Activated CD4-positive, alpha-beta memory T cell treated with anti-CD3 and anti-CD28 coated beads, Interleukin-2, amount 10 ng/mL, durations not matched to agents 7 days and 5 days (primary cell): ENCODE data around the gene ITGA11. TPM values are rescaled to one million over a fixed set of nuclear protein-coding genes. Genes with fewer than 3 reads are reported as not detected.

ENCODE experiments used
- CTCF ChIA-PET: fragments of 350-600 bp; sonication (Branson Sonifier 250); formaldehyde crosslinking; loops from one replicate; lab custom pipeline; 2021; ENCODE audit warnings: antibody characterized with exemption, inconsistent platforms; lab: Charles Lee
- POLR2A ChIA-PET: fragments of 350-600 bp; sonication (Branson Sonifier 250); formaldehyde crosslinking; loops from one replicate; lab custom pipeline; 2021; ENCODE audit warnings: antibody characterized with exemption; lab: Charles Lee
- DNase-seq: peaks from one replicate; pipeline ENCODE4 v3.0.0-alpha.2; 2020
- H3K27ac Mint-ChIP-seq: one replicate; pipeline ENCODE4 v1.8.0; 2021; ENCODE audit warnings: mild to moderate bottlenecking, mixed read lengths
- H3K27me3 Mint-ChIP-seq: one replicate; pipeline ENCODE4 v1.8.0; 2021; ENCODE audit warnings: mixed read lengths
- H3K36me3 Mint-ChIP-seq: one replicate; pipeline ENCODE4 v1.8.0; 2021; ENCODE audit warnings: low read depth, mixed read lengths
- H3K4me1 Mint-ChIP-seq: one replicate; pipeline ENCODE4 v1.8.0; 2021; ENCODE audit warnings: mixed read lengths
- H3K4me3 Mint-ChIP-seq: one replicate; pipeline ENCODE4 v1.8.0; 2021; ENCODE audit warnings: mild to moderate bottlenecking, mixed read lengths
- H3K9me3 Mint-ChIP-seq: one replicate; pipeline ENCODE4 v1.8.0; 2021; ENCODE audit warnings: mixed read lengths
- total RNA-seq, 2 experiments: library from RNA; stranded (reverse); gene quantifications; one replicate each; pipeline ENCODE4 v1.2.3, GENCODE V29; 2021

The ITGA11 gene
- total RNA-seq, 2 experiments from 2014 or later = 0.20 to 0.73 TPM

GRCh38 chr15:68410466-68411342 is 21.3 kb downstream of the ITGA11 start:
- DNase-seq = no peak
- peaks cover 5% of the 10 kb centered on the region for H3K27me3 Mint-ChIP-seq

GRCh38 chr15:68409736-68410370 is 22.1 kb downstream of the ITGA11 start:
- peak; percentile 11 for DNase-seq

More at GRCh38 chr15:68410466-68411342, 21.3 kb downstream of the ITGA11 start:
- Mint-ChIP-seq H3K9me3 (no peaks in the 10 kb centered on the region), H3K27ac (no peak overlapping the region), H3K4me1 (peaks cover 2% of the 10 kb centered on the region), H3K4me3 (no peak overlapping the region), H3K36me3 (no peaks in the 10 kb centered on the region)
- POLR2A ChIA-PET = no interaction called here
- CTCF ChIA-PET = interaction anchor here (0.9 kb wide), 1 partner anchor 158 kb away, joined by 3 read pairs; no protein-coding TSS in a partner anchor

GRCh38 chr15:68408971-68409370 is 23.0 kb downstream of the ITGA11 start:
- ChIA-PET CTCF (no interaction called here), POLR2A (no interaction called here)
- DNase-seq = peak; percentile 10

More at GRCh38 chr15:68409736-68410370, 22.1 kb downstream of the ITGA11 start:
- H3K9me3 Mint-ChIP-seq = no peaks in the 10 kb centered on the region
- peaks cover 2% of the 10 kb centered on the region for H3K4me1 Mint-ChIP-seq
- no peak overlapping the region for H3K27ac Mint-ChIP-seq
- POLR2A ChIA-PET = no interaction called here
- no peak overlapping the region for H3K4me3 Mint-ChIP-seq
- H3K36me3 Mint-ChIP-seq = no peaks in the 10 kb centered on the region
- CTCF ChIA-PET = interaction anchor here (0.9 kb wide), 1 partner anchor 157 kb away, joined by 3 read pairs; no protein-coding TSS in a partner anchor
- peaks cover 5% of the 10 kb centered on the region for H3K27me3 Mint-ChIP-seq

GRCh38 chr15:68407886-68408881 is 23.8 kb downstream of the ITGA11 start:
- H3K9me3 Mint-ChIP-seq = no peaks in the 10 kb centered on the region
- ChIA-PET POLR2A (no interaction called here), CTCF (no interaction called here)
- peaks cover 5% of the 10 kb centered on the region for H3K27me3 Mint-ChIP-seq
- peak; percentile 3 for DNase-seq
- no peak overlapping the region for H3K4me3 Mint-ChIP-seq
- no peak overlapping the region for H3K27ac Mint-ChIP-seq
- H3K36me3 Mint-ChIP-seq = no peaks in the 10 kb centered on the region
- H3K4me1 Mint-ChIP-seq = peaks cover 2% of the 10 kb centered on the region

More at GRCh38 chr15:68408971-68409370, 23.0 kb downstream of the ITGA11 start:
- Mint-ChIP-seq H3K36me3 (no peaks in the 10 kb centered on the region), H3K4me3 (no peak overlapping the region), H3K4me1 (peaks cover 2% of the 10 kb centered on the region), H3K27me3 (peaks cover 5% of the 10 kb centered on the region), H3K9me3 (no peaks in the 10 kb centered on the region), H3K27ac (no peak overlapping the region)

GRCh38 chr15:68407141-68407885 is 24.6 kb downstream of the ITGA11 start:
- H3K36me3 Mint-ChIP-seq = no peaks in the 10 kb centered on the region
- CTCF ChIA-PET = no interaction called here
- no peak overlapping the region for H3K27ac Mint-ChIP-seq
- H3K4me3 Mint-ChIP-seq = no peak overlapping the region
- peaks cover 5% of the 10 kb centered on the region for H3K27me3 Mint-ChIP-seq
- POLR2A ChIA-PET = no interaction called here
- peaks cover 2% of the 10 kb centered on the region for H3K4me1 Mint-ChIP-seq
- peak; percentile 15 for DNase-seq
- H3K9me3 Mint-ChIP-seq = no peaks in the 10 kb centered on the region

GRCh38 chr15:68405378-68406250 is 26.3 kb downstream of the ITGA11 start:
- Mint-ChIP-seq H3K9me3 (no peaks in the 10 kb centered on the region), H3K4me3 (no peak overlapping the region), H3K27ac (no peak overlapping the region), H3K27me3 (peaks cover 5% of the 10 kb centered on the region), H3K4me1 (peaks cover 2% of the 10 kb centered on the region), H3K36me3 (no peaks in the 10 kb centered on the region)
- no peak for DNase-seq
- ChIA-PET POLR2A (no interaction called here), CTCF (no interaction called here)

- Mint-ChIP-seq H3K36me3 (no peaks in the 10 kb centered on the region), H3K4me3 (no peak overlapping the region), H3K27me3 (peaks cover 5% of the 10 kb centered on the region), H3K9me3 (no peaks in the 10 kb centered on the region), H3K4me1 (peaks cover 2% of the 10 kb centered on the region), H3K27ac (no peak overlapping the region)
- POLR2A ChIA-PET = no interaction called here
- CTCF ChIA-PET = no interaction called here
- DNase-seq = no peak
Measured at GRCh38 chr15:68404056-68404798, 27.7 kb downstream of the ITGA11 start.

GRCh38 chr15:68403161-68403941 is 28.6 kb downstream of the ITGA11 start:
- Mint-ChIP-seq H3K9me3 (no peaks in the 10 kb centered on the region), H3K4me3 (no peak overlapping the region), H3K4me1 (peaks cover 2% of the 10 kb centered on the region), H3K36me3 (no peaks in the 10 kb centered on the region), H3K27me3 (peaks cover 6% of the 10 kb centered on the region), H3K27ac (no peak overlapping the region)
- ChIA-PET CTCF (no interaction called here), POLR2A (no interaction called here)
- no peak for DNase-seq

- CTCF ChIA-PET = no interaction called here
- Mint-ChIP-seq H3K27ac (no peak overlapping the region), H3K9me3 (no peaks in the 10 kb centered on the region), H3K4me1 (no peaks in the 10 kb centered on the region), H3K27me3 (peaks cover 2% of the 10 kb centered on the region), H3K36me3 (no peaks in the 10 kb centered on the region), H3K4me3 (no peak overlapping the region)
- POLR2A ChIA-PET = no interaction called here
- no peak for DNase-seq
Measured at GRCh38 chr15:68402432-68403160, 29.4 kb downstream of the ITGA11 start.
